ENCODE measurements around the gene TTC28. TPM values are rescaled to one million over a fixed set of nuclear protein-coding genes. Genes with fewer than 3 reads are reported as not detected.

Gene TTC28
- total RNA-seq, 1 donor: 55.8 TPM

GRCh38 chr22:28424427-28425080, 255.1 kb downstream of the TTC28 start:
- no peak for TF ChIP-seq CTCF (IDR thresholded peaks at IDR 0.05; ENCODE audit: insufficient read depth, low read length)
- H3K4me3 ChIP-seq (ENCODE audit: low read depth, low read length): no peak overlapping the region
- DNase-seq (ENCODE audit: low read depth): peak; percentile 58

GRCh38 chr22:28419919-28420318, 259.7 kb downstream of the TTC28 start:
- H3K4me3 ChIP-seq (ENCODE audit: low read depth, low read length): no peak overlapping the region
- DNase-seq (ENCODE audit: low read depth): no peak
- TF ChIP-seq CTCF (IDR thresholded peaks at IDR 0.05; ENCODE audit: insufficient read depth, low read length): no peak

- no peak for DNase-seq (ENCODE audit: low read depth)
- no peak for TF ChIP-seq CTCF (IDR thresholded peaks at IDR 0.05; ENCODE audit: insufficient read depth, low read length)
- H3K4me3 ChIP-seq (ENCODE audit: low read depth, low read length): no peak overlapping the region
Observed at GRCh38 chr22:28418008-28418407, 261.6 kb downstream of the TTC28 start.

GRCh38 chr22:28417431-28417830, 262.2 kb downstream of the TTC28 start:
- no peak for TF ChIP-seq CTCF (IDR thresholded peaks at IDR 0.05; ENCODE audit: insufficient read depth, low read length)

GRCh38 chr22:28414913-28415312, 264.7 kb downstream of the TTC28 start:
- no peak overlapping the region for H3K4me3 ChIP-seq (ENCODE audit: low read depth, low read length)
- no peak for DNase-seq (ENCODE audit: low read depth)
- no peak for TF ChIP-seq CTCF (IDR thresholded peaks at IDR 0.05; ENCODE audit: insufficient read depth, low read length)

More at GRCh38 chr22:28417431-28417830, 262.2 kb downstream of the TTC28 start:
- H3K4me3 ChIP-seq (ENCODE audit: low read depth, low read length): no peak overlapping the region
- DNase-seq (ENCODE audit: low read depth): no peak

GRCh38 chr22:28413612-28414399, 265.8 kb downstream of the TTC28 start:
- no peak for TF ChIP-seq CTCF (IDR thresholded peaks at IDR 0.05; ENCODE audit: insufficient read depth, low read length)
- H3K4me3 ChIP-seq (ENCODE audit: low read depth, low read length): no peak overlapping the region
- peak; percentile 50 for DNase-seq (ENCODE audit: low read depth)

All from fibroblast of the aortic adventitia (primary cell).